Kidney (tissue), 14 donors: Measurements from ENCODE around the gene CCDC34. TPM values are rescaled to one million over a fixed set of nuclear protein-coding genes. Genes with fewer than 3 reads are reported as not detected.

ENCODE experiments used
- DNase-seq, 5 donors: peaks; one replicate each; pipeline ENCODE4 v3.0.0-alpha.2; 2013 to 2020
- FAIRE-seq: peaks from 2 replicates; lab custom pipeline; 2012; peaks lifted over from hg19 to GRCh38; lab: Jason Lieb, UNC
- H3K27ac ChIP-seq, 2 donors: one replicate each; pipeline ENCODE4 v1.7.0; 2013; ENCODE audit warnings: low read depth in 2 of 2, low read length in 2 of 2, inconsistent platforms in 1 of 2
- H3K27me3 ChIP-seq: one replicate; pipeline ENCODE4 v1.7.1; 2013; ENCODE audit warnings: low read length, inconsistent platforms; ENCODE audit not compliant: control insufficient read depth, insufficient read depth
- H3K36me3 ChIP-seq, 3 donors: one replicate each; pipeline versions ENCODE4 v1.7.0 to v1.7.1; 2013; ENCODE audit warnings: low read length in 3 of 3, control low read depth in 1 of 3, inconsistent platforms in 1 of 3; ENCODE audit not compliant: insufficient read depth in 3 of 3, control insufficient read depth in 2 of 3
- H3K4me1 ChIP-seq, 3 donors: one replicate each; pipeline versions ENCODE4 v1.7.0 to v1.7.1; 2013; ENCODE audit warnings: low read length in 3 of 3, inconsistent platforms in 1 of 3, low read depth in 1 of 3; ENCODE audit not compliant: control insufficient read depth in 2 of 3, insufficient read depth in 2 of 3
- H3K4me3 ChIP-seq, 3 donors: one replicate each; pipeline versions ENCODE4 v1.7.0 to v1.8.1; 2013; ENCODE audit warnings: low read length in 3 of 3, control low read depth in 1 of 3, inconsistent platforms in 1 of 3
- H3K9ac ChIP-seq, 3 donors: one replicate each; pipeline versions ENCODE4 v1.7.0 to v1.7.1; 2013; ENCODE audit warnings: low read length in 3 of 3, control low read depth in 1 of 3, inconsistent platforms in 1 of 3
- H3K9me3 ChIP-seq, 3 donors: one replicate each; pipeline versions ENCODE4 v1.7.0 to v1.7.1; 2013; ENCODE audit warnings: low read length in 3 of 3, control low read depth in 1 of 3, inconsistent platforms in 1 of 3; ENCODE audit not compliant: control insufficient read depth in 2 of 3, insufficient read depth in 1 of 3
- CTCF ChIP-seq: IDR thresholded peaks from 3 replicates; pipeline ENCODE4 v1.5.1; 2012; ENCODE audit warnings: mild to moderate bottlenecking, moderate library complexity, borderline replicate concordance; ENCODE audit not compliant: insufficient read depth; ENCODE audit errors: extremely low read depth
- intact Hi-C: fragments of 100-400 bp; cut with DNase I; formaldehyde crosslinking; loops from one replicate; pipeline ENCODE4 v1.11.1; 2022
- polyA plus RNA-seq: library from polyadenylated mRNA; stranded (reverse); fragments of 350-450 nt; fragmentation: Illumina TruSeq; extraction: RNeasy Lipid Tissue Mini Kit (QIAGEN cat#74804); gene quantifications from one replicate; pipeline ENCODE4 v1.2.3, GENCODE V29; 2014; ENCODE audit warnings: low read depth, low replicate concordance; ENCODE audit not compliant: insufficient read depth
- total RNA-seq: library from RNA; stranded (reverse); fragmentation: NEBNext Ultra II Directional; extraction: Animal tissue kit (Norgen Biotek cat#: 25700); gene quantifications from one replicate; pipeline ENCODE4 v1.2.1, GENCODE V29; 2021
- donor health status: control.
- donor health status: control.
- donor health status: control.
- donor health status: control.
- donor health status: control.
- donor health status: DM: yes; HTN: yes; CAD: no.
- donor health status: Normal renal cell carcinoma (clear cell type).

Gene CCDC34
- total and polyA plus RNA-seq, 2 donors from 2014 or later: 5.4 to 6.0 TPM

GRCh38 chr11:27309046-27309445 lies 54.0 kb downstream of the CCDC34 start:
- H3K27me3 ChIP-seq: no peaks in the 10 kb centered on the region
- H3K36me3 ChIP-seq: no peaks in the 10 kb centered on the region
- H3K9me3 ChIP-seq: no peaks in the 10 kb centered on the region
- no peak overlapping the region for H3K4me3 ChIP-seq
- no peak for FAIRE-seq
- DNase-seq: no peak
- H3K4me1 ChIP-seq: peaks cover 0 to 2% (median 0%) of the 10 kb centered on the region in 3 donors
- no peak for TF ChIP-seq CTCF
- H3K27ac ChIP-seq: no peak overlapping the region
- intact Hi-C loops: no loop called here
- no peak overlapping the region for H3K9ac ChIP-seq

DNA sequence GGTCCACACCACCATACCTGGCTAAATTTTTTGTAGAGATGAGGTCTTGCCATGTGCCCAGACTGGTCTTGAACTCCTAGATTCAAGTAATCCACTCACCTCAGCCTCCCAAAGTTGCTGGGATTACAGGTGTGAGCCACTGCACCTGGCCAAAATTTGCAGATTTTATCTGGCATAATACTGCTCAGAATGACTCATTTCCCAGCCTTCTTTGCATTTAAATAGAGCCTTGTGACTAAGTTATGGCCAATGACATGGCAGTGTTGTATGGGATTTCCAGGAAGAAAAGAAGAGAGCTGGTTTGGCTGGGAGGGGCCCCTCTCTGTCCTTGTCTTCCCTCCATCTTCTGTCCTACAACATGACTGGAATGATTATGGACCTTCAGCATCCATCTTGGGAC lies 55.8 kb downstream of the CCDC34 start:
- Histone ChIP-seq H3K27me3 (no peaks in the 10 kb centered on the region), H3K36me3 (no peaks in the 10 kb centered on the region), H3K9ac (no peak overlapping the region), H3K27ac (no peak overlapping the region), H3K9me3 (no peaks in the 10 kb centered on the region), H3K4me3 (no peak overlapping the region), H3K4me1 (peaks cover 0 to 2% (median 0%) of the 10 kb centered on the region in 3 donors)
- DNase-seq: no peak
- no peak for TF ChIP-seq CTCF
- no peak for FAIRE-seq
- intact Hi-C loops: no loop called here

DNA sequence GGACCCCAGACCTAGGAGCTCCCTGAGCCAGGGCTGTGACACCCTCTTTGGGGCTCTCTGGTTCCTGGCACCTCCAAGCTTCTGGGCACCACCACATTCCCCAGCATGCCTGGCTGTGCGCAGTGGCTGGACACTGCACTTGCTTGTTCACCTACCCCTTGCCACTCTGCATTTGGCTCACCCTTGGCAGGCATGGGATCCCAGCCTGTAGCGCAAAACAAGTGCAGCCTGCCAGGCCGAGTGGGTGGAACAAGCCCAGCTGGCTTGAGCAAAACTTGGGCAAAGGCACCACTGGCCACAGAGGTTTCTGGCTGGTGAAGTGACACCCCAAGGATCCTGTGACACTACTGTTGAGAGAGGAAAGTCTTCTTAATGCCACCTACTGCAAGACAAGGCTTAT lies 57.3 kb downstream of the CCDC34 start:
- no peaks in the 10 kb centered on the region for H3K9me3 ChIP-seq
- no peak overlapping the region for H3K4me3 ChIP-seq
- intact Hi-C loops: no loop called here
- H3K36me3 ChIP-seq: no peaks in the 10 kb centered on the region
- no peak for TF ChIP-seq CTCF
- H3K27me3 ChIP-seq: no peaks in the 10 kb centered on the region
- no peaks in the 10 kb centered on the region for H3K4me1 ChIP-seq
- H3K27ac ChIP-seq: no peak overlapping the region
- no peak overlapping the region for H3K9ac ChIP-seq
- DNase-seq (no peak), FAIRE-seq (no peak)

- no peak for TF ChIP-seq CTCF
- intact Hi-C loops: no loop called here
- no peaks in the 10 kb centered on the region for H3K27me3 ChIP-seq
- no peak overlapping the region for H3K9ac ChIP-seq
- no peak overlapping the region for H3K4me3 ChIP-seq
- no peaks in the 10 kb centered on the region for H3K4me1 ChIP-seq
- FAIRE-seq: no peak
- no peaks in the 10 kb centered on the region for H3K36me3 ChIP-seq
- no peaks in the 10 kb centered on the region for H3K9me3 ChIP-seq
- DNase-seq: no peak
- H3K27ac ChIP-seq: no peak overlapping the region
Observed at GRCh38 chr11:27304514-27304913, 58.5 kb downstream of the CCDC34 start.
